Activated naive CD8-positive, alpha-beta T cell treated with anti-CD3 and anti-CD28 coated beads, Interleukin-2, amount 10 ng/mL, durations not matched to agents 7 days and 5 days (primary cell): ENCODE measurements around the gene KIF7. TPM values are rescaled to one million over a fixed set of nuclear protein-coding genes. Genes with fewer than 3 reads are reported as not detected.
"Not testable (repeated sequence)": the region's sequence is repeated elsewhere in the genome, so short reads cannot be mapped to it uniquely, and the experiment has no call there.

Source experiments
- ATAC-seq: fragments of 150-1000 bp; cut with Tn5 transposase; one replicate; pipeline ENCODE4 v1.10.0; 2021; ENCODE audit warnings: low read depth, moderate library complexity
- POLR2A ChIA-PET: fragments of 350-600 bp; sonication (Branson Sonifier 250); formaldehyde crosslinking; loops from one replicate; lab custom pipeline; 2021; ENCODE audit warnings: antibody characterized with exemption; lab: Charles Lee
- DNase-seq: peaks from one replicate; pipeline ENCODE4 v3.0.0; 2021
- H3K27ac Mint-ChIP-seq: one replicate; pipeline ENCODE4 v1.8.0; 2022; ENCODE audit warnings: mild to moderate bottlenecking, mixed read lengths
- H3K27me3 Mint-ChIP-seq: one replicate; pipeline ENCODE4 v1.8.0; 2022; ENCODE audit warnings: mild to moderate bottlenecking, moderate library complexity, mixed read lengths
- H3K36me3 Mint-ChIP-seq: one replicate; pipeline ENCODE4 v1.8.0; 2021; ENCODE audit warnings: mild to moderate bottlenecking, mixed read lengths
- H3K4me1 Mint-ChIP-seq: one replicate; pipeline ENCODE4 v1.8.0; 2021; ENCODE audit warnings: mixed read lengths
- H3K4me3 Mint-ChIP-seq: one replicate; pipeline ENCODE4 v1.8.0; 2022; ENCODE audit warnings: mild to moderate bottlenecking, moderate library complexity, mixed read lengths
- H3K9me3 Mint-ChIP-seq: one replicate; pipeline ENCODE4 v1.8.0; 2021; ENCODE audit warnings: mixed read lengths
- total RNA-seq, 2 experiments: library from RNA; stranded (reverse); gene quantifications; one replicate each; pipeline ENCODE4 v1.2.3, GENCODE V29; 2021

The KIF7 gene, protein sequence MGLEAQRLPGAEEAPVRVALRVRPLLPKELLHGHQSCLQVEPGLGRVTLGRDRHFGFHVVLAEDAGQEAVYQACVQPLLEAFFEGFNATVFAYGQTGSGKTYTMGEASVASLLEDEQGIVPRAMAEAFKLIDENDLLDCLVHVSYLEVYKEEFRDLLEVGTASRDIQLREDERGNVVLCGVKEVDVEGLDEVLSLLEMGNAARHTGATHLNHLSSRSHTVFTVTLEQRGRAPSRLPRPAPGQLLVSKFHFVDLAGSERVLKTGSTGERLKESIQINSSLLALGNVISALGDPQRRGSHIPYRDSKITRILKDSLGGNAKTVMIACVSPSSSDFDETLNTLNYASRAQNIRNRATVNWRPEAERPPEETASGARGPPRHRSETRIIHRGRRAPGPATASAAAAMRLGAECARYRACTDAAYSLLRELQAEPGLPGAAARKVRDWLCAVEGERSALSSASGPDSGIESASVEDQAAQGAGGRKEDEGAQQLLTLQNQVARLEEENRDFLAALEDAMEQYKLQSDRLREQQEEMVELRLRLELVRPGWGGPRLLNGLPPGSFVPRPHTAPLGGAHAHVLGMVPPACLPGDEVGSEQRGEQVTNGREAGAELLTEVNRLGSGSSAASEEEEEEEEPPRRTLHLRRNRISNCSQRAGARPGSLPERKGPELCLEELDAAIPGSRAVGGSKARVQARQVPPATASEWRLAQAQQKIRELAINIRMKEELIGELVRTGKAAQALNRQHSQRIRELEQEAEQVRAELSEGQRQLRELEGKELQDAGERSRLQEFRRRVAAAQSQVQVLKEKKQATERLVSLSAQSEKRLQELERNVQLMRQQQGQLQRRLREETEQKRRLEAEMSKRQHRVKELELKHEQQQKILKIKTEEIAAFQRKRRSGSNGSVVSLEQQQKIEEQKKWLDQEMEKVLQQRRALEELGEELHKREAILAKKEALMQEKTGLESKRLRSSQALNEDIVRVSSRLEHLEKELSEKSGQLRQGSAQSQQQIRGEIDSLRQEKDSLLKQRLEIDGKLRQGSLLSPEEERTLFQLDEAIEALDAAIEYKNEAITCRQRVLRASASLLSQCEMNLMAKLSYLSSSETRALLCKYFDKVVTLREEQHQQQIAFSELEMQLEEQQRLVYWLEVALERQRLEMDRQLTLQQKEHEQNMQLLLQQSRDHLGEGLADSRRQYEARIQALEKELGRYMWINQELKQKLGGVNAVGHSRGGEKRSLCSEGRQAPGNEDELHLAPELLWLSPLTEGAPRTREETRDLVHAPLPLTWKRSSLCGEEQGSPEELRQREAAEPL (N-terminal part only)
- under 1 TPM; 0.14 to 0.20 TPM for total RNA-seq

DNA sequence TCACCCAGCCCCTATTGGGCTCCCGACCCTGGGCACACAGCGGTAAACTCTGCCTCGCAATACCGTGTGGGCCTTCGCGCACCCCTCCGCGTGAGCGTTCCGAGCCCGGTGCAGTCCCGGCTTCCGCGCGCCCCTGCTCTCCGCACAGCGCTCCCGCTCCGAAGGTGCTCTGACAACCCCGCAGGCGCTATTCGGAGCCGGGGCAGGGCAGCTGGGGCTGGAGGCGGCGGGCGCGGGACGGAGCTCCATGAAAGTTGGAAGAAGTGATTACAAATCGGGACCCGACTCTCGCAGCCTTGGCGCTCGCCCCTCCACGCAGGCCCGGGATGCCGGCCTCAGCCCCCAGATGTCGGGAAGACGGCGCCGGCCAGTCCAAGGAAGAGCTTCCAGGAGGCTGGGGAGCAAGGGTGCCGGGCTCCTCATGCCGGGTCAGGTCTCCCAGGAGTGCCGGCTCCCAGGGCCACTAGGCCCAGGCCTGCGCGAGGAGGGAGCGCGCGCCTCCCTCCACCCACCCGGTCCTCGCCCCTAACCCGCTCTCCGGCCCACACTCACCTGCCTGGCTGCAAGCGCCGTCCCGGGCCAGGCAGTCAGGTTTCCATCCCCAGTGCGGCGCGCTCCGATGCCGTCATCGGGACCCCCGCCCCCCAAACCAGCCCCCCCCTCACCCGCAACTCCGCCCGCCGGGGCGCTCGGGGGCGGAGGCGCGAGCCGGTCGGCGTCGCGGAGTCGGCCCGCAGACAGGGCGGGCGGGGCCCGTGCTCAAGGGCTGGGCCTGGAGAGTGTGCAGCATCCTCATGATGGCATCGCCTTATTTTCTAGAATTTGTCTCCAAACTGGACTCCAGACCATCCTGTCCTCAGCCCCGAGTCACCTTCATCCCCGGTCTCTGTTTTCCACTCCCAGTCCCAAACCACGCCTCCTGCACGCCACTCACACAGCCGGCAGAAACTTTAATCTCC lies at the start of gene KIF7:
Gene KIF7 (minus strand): TSS at position 621 of the 959 bp plus-strand sequence. CDS start 2,537 bp downstream, outside the sequence.
- H3K27me3 Mint-ChIP-seq: peaks cover 50% of the 10 kb centered on the region
- DNase-seq (peak; percentile 54), ATAC-seq (peak; percentile 84)
- no peaks in the 10 kb centered on the region for H3K9me3 Mint-ChIP-seq
- POLR2A ChIA-PET: no interaction called here
- H3K27ac Mint-ChIP-seq: no peak within 1 kb of the TSS
- peaks cover 15% of the 10 kb centered on the region for H3K4me1 Mint-ChIP-seq
- no peaks in the 10 kb centered on the region for H3K36me3 Mint-ChIP-seq
- H3K4me3 Mint-ChIP-seq: peak within 1 kb of the TSS; percentile 76

DNA sequence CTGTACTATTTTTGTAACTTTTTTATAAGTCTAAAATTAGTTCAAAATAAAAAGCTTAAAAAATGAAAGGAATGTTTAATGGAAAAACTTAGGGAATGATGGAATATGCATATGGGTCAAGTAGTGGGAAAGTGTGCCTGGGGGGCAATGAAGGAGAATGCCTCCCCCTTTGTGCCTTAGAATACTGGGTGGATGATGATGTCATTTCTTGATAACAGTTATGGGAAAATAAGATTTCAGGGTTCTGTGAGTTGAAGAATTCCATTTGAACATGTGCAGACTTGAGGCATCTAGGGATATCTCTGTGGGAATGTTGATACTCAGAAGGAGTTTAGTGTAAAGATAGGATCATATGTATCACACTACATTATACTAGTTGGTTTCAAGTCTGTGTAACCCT lies 49.1 kb upstream of the KIF7 start:
- Mint-ChIP-seq H3K4me1 (no peaks in the 10 kb centered on the region), H3K27me3 (peaks cover 18% of the 10 kb centered on the region), H3K27ac (no peak overlapping the region), H3K36me3 (no peaks in the 10 kb centered on the region), H3K4me3 (no peak overlapping the region), H3K9me3 (no peaks in the 10 kb centered on the region)
- ATAC-seq (no peak), DNase-seq (no peak)
- POLR2A ChIA-PET: no interaction called here

DNA sequence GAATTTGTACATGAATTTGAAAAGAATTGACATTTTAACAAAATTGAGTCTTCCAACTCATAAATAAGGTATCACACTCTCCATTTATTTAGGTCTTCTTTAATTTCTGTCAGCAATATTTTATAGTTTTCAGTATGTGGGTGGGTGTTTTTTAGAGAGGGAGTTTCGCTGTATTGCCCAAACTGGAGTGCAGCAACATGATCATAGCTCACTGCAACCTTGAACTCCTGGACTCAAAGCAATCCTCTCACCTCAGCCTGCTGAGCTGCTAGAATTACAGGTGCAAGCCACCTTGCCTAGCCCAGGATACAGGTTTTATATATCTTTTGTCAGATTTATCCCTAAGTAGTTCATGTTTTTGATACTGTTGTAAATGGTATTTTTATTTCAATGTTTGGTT lies 39.9 kb upstream of the KIF7 start:
- H3K4me3 Mint-ChIP-seq: no peak overlapping the region
- peaks cover 30% of the 10 kb centered on the region for H3K27me3 Mint-ChIP-seq
- no peak for ATAC-seq
- no peaks in the 10 kb centered on the region for H3K36me3 Mint-ChIP-seq
- no peak for DNase-seq
- no peaks in the 10 kb centered on the region for H3K9me3 Mint-ChIP-seq
- POLR2A ChIA-PET: no interaction called here
- no peak overlapping the region for H3K27ac Mint-ChIP-seq
- H3K4me1 Mint-ChIP-seq: peaks cover 4% of the 10 kb centered on the region

DNA sequence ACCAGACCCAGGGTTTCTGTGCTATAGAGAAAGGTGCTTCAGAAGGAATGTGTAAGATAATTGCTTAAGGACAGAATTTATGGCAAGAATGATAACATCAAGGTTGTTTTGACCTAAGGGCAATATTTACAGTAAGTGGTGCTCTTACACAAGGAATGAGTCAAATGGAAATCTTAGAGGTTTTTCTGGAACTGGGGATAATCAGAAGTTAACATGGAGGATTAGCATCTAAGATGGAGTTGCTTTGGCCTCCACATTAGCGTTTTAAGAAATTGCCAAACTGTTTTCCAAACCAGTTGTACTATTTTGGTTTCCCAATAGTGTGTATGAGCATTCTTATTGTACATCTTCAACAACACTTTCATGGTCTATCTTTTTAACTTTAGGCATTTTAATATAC lies 38.4 kb upstream of the KIF7 start:
- Mint-ChIP-seq H3K4me1 (peaks cover 9% of the 10 kb centered on the region), H3K36me3 (no peaks in the 10 kb centered on the region), H3K9me3 (no peaks in the 10 kb centered on the region), H3K27me3 (peaks cover 25% of the 10 kb centered on the region), H3K27ac (no peak overlapping the region), H3K4me3 (no peak overlapping the region)
- no peak for ATAC-seq
- POLR2A ChIA-PET: no interaction called here
- no peak for DNase-seq

DNA sequence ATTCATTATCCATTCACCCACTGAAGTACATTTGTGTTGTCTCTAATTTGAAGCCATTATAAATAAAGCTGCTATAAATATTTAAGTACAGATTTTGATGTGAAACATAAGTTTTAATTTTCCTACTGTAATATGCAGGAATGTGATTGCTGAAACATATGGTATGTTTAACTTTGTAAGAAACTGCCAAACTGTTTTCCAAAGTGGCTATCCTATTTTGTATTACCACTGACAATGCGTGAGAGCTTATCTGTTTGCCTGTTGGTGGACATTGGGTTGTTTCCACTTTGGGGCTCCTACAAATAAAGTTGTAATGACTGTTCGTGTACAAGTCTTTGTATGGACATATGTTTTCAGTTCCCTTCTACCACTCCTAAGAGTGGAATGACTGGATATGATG lies 37.8 kb upstream of the KIF7 start:
- ATAC-seq (no peak), DNase-seq (no peak)
- no peaks in the 10 kb centered on the region for H3K36me3 Mint-ChIP-seq
- no peak overlapping the region for H3K27ac Mint-ChIP-seq
- H3K9me3 Mint-ChIP-seq: no peaks in the 10 kb centered on the region
- no peak overlapping the region for H3K4me3 Mint-ChIP-seq
- peaks cover 9% of the 10 kb centered on the region for H3K4me1 Mint-ChIP-seq
- peaks cover 21% of the 10 kb centered on the region for H3K27me3 Mint-ChIP-seq
- POLR2A ChIA-PET: no interaction called here

DNA sequence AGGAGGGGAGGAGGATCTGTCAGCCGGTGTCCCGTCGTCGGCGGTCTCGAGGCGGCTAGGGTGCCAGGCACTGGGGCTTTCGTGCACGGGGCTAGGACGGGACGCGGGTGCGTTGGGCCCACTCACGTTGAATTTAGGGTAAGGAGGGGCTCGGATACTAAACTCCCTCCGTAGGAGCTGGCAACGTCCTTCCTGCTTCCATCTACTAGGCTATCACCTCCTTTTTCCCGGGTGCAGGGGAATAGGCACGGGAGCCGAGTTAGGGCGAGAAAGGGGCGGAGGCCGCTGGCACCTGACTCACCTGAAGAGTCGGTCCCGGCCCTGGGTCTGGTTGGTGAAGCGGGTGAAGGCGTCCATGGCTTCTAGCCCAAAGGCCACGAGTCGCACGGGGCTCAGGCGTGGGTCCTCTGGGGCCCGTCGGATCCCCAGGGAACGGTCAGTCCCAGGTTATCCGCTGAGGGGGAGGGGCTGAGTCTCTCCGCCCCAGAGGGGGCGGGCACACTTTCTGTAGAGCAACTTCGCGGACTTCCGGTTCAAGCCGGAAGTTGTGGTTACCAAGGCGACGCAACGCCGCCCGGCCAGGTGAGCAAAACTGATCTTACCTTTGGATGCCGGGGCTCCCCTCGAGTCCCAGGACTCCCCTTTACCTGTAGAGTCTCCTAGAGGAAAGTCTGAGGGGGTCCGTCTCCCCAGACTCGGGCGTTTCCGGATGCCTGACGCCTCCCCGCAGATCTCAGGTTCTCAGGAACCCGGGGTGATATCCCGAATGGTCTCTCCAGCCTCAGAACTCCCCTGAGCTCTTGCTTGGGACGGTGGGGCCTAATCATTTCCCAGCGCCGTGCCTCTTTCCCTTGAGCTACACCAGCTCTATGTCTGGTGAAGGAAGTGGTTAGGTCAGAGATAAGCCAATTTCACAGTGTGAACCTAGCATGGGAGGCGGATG lies 35.3 kb upstream of the KIF7 start, which contains the start of the genes PEX11A and WDR93:
Gene PEX11A (minus strand): TSS at position 479 of the 943 bp plus-strand sequence. CDS start 122 bp downstream, at position 357.
Gene WDR93 (plus strand): TSS at position 536 of the 943 bp plus-strand sequence. CDS start 10,936 bp downstream, outside the sequence.
- Mint-ChIP-seq H3K36me3 (no peaks in the 10 kb centered on the region), H3K27me3 (peaks cover 15% of the 10 kb centered on the region), H3K9me3 (no peaks in the 10 kb centered on the region), H3K27ac (peak within 1 kb of the TSS; percentile 85), H3K4me1 (peaks cover 13% of the 10 kb centered on the region), H3K4me3 (peak within 1 kb of the TSS; percentile 85)
- DNase-seq (peak; percentile 81), ATAC-seq (peak; percentile 86)
- POLR2A ChIA-PET: no interaction called here

DNA sequence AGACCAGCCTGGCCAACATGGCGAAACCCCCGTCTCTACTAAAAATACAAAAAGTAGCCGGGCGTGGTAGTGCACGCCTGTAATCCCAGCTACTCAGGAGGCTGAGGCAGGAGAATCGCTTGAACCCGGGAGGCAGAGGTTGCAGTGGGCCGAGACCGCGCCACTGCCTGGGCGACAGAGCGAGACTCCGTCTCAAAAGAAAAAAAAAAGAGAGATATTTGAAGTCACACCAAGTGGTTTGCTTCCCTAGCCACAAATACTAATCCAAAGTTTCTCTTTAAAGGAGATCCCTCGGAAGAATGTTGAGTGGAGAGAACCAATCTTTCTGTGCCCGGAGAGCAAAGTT lies 34.6 kb upstream of the KIF7 start:
- H3K4me3 Mint-ChIP-seq: peak overlapping the region; percentile 85
- ATAC-seq, H3K9me3 Mint-ChIP-seq, DNase-seq, H3K36me3 Mint-ChIP-seq, POLR2A ChIA-PET: not testable (repeated sequence)
- H3K27ac Mint-ChIP-seq: peak overlapping the region; percentile 85
- peaks cover 12% of the 10 kb centered on the region for H3K27me3 Mint-ChIP-seq
- H3K4me1 Mint-ChIP-seq: peaks cover 13% of the 10 kb centered on the region

DNA sequence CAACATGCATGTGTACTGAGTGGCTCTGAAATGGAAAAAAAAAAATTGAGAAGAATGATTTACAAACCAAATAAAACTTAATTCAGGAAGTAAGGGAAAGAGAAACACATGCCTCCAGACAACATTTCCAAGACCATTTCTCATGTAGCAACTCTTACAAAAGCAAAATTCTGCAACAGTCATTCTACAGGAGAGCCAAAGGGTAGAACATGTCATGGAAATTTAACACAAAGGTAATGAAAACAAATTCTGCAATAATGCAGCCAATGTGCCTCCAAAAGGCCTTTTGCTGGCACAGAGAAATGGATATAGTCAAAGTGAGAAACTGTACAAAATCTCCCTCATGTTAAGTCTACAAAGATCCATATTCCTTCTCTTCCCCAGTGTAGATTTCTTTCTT lies 31.3 kb upstream of the KIF7 start:
- Mint-ChIP-seq H3K4me3 (no peak overlapping the region), H3K9me3 (no peaks in the 10 kb centered on the region), H3K27ac (no peak overlapping the region), H3K4me1 (peaks cover 13% of the 10 kb centered on the region), H3K27me3 (peaks cover 3% of the 10 kb centered on the region), H3K36me3 (no peaks in the 10 kb centered on the region)
- POLR2A ChIA-PET: no interaction called here
- ATAC-seq (no peak), DNase-seq (no peak)

DNA sequence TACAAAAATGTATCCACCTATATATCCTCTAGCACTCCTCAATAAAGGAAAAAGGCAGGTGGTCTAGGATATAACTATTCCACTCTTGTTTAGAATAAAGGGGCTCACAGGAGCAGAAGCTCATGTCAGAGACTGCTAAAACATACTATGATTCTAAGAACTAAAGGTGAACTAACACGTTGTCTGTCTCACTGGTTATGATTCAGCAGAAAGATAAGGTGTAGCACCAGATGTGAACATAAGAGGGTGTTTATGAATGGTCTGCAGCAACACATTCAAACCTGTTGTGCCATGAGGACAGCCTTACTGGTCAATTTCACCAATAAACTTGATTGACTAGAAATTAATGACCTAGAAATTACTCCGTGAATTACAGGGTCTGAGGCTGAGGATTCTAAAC lies 30.7 kb upstream of the KIF7 start:
- H3K36me3 Mint-ChIP-seq: no peaks in the 10 kb centered on the region
- DNase-seq (no peak), ATAC-seq (no peak)
- no peaks in the 10 kb centered on the region for H3K9me3 Mint-ChIP-seq
- H3K27me3 Mint-ChIP-seq: peaks cover 3% of the 10 kb centered on the region
- no peak overlapping the region for H3K4me3 Mint-ChIP-seq
- POLR2A ChIA-PET: no interaction called here
- peaks cover 11% of the 10 kb centered on the region for H3K4me1 Mint-ChIP-seq
- H3K27ac Mint-ChIP-seq: no peak overlapping the region

DNA sequence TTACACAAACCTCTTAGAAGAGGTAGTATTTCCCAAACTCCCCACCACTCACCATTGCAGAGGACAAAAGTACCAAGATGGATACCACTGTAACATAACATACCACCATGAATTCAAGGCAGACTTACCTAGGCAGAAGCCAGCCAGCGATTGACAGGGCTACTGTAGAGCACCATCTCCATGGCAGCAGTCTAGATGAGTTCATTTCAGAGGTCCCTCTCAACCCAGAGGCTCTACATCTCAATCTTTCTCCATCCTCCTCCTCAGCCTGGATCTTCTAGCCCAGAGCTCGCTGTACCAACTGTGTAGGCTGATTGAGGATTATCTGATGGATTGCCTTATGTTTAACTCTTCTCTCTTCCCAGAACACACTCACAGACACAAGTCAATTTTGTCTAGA lies 25.9 kb upstream of the KIF7 start:
- Mint-ChIP-seq H3K27ac (no peak overlapping the region), H3K4me3 (no peak overlapping the region), H3K36me3 (no peaks in the 10 kb centered on the region), H3K9me3 (no peaks in the 10 kb centered on the region), H3K27me3 (peaks cover 6% of the 10 kb centered on the region), H3K4me1 (no peaks in the 10 kb centered on the region)
- no peak for DNase-seq
- POLR2A ChIA-PET: no interaction called here
- no peak for ATAC-seq

DNA sequence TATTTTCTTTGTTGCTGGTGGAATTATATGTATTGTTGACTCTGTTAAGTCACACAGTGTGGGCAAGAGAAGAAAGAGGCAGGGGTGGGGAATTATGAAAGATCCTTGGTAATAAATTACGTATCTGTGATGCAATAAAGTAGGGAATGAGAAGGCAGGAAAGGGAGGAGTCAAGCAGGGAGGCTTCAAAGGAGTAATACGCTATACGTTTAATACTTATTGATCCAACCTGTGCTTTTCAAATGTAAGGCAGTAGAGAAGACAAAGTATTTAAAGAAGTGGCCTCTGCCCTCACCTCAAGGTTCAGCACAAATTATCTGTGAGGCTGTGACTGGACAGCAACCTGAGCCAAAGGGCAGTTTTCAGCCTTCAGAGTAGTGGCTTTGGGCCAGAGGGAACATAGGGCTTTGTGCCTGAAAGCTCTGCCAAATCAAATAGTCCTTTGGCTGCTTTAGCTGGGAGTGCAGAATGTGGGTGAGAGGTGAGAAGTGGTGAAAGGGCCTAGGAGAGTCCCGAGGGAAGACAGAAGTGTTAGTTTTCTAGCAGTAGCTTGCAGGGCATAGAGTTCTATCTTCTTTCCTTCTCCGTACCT lies 25.1 kb upstream of the KIF7 start:
- ATAC-seq: no peak
- no peaks in the 10 kb centered on the region for H3K4me1 Mint-ChIP-seq
- POLR2A ChIA-PET: no interaction called here
- DNase-seq: no peak
- H3K27me3 Mint-ChIP-seq: peaks cover 6% of the 10 kb centered on the region
- no peaks in the 10 kb centered on the region for H3K9me3 Mint-ChIP-seq
- no peak overlapping the region for H3K4me3 Mint-ChIP-seq
- H3K27ac Mint-ChIP-seq: no peak overlapping the region
- H3K36me3 Mint-ChIP-seq: no peaks in the 10 kb centered on the region
